ENCODE results near the gene NFYC.

Gene NFYC

DNA sequence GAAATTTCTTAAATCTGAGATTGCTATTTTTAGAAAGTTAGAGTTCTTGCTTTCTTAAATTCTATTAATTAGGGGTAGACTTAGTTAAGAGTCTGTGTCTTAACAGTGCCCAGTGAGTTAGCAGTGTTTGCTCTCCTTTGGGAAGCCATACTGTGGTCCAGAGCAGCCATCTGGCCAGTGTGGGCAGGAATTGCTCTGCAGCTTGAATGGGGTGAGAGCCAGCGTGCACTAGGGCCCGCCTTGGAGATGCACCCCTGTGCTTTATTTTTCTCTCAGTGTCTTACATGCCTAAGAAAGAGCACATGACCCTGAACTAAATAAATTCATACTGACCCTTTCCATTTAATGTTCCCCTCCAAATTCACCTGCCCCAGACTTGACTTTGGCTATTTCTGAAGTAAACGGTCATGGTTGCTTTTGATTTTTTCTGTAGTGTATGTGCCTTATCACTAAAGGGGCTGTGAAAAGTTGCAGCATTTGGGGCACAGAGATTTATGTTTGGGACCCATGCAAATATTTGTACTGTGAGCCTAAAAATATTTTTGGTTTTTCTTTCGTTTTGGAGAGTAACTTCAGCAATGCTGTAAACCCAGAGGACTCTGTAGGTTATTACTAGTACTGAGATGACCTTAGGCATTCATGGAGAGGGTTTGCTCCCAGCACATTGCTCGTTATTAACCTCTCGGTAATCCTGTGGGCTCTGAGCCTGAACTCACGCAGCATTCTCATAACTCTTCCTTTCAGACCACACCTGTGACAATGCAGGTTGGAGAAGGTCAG is 70.8 kb downstream of the NFYC start:
- peaks cover 18% of the 10 kb centered on the region for H3K36me3 ChIP-seq (ENCODE audit: insufficient read depth, low read length)
- H3K9ac ChIP-seq (ENCODE audit: low read depth, low read length) = no peak overlapping the region
- H3K9me3 ChIP-seq (ENCODE audit: control insufficient read depth, insufficient read depth, low read length) = no peaks in the 10 kb centered on the region
- no peaks in the 10 kb centered on the region for H3K4me1 ChIP-seq (ENCODE audit: insufficient read depth, low read length)

DNA sequence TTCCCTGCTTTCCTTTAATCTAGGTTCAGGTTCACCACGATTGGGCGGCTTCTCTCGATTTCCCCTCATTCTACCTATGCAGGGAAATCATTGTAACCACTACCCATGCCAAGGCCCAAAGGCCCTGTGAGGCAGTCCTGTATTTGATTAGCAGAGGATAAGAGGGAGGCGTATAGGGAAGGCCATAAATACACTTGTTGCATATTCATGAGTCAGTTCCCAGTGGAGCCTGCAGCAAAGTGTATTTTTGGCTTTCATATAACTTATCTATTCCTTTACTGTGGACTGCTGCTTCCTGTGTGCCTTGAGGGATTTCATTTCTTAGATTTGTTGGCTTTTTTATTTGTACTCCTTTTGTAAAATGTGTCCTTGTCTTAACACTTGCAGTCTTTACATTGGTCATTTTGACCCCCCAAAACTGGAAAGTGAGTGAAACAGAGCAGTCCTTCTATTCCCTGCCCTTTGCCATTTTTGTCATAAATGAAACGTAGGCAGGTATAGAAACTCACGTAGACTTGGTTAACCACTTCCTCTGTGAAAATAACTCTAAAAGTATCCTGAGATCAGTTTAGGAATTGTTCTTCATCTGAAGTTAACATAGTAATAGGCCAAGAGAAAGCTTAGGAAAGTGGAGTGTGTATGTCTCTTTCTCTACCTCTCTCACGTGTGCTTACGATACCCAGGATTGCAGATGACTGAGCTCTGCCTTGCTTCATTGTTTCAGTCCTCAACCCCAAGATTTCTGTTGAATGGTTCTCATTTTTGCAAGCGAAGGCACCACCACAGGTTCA is 72.4 kb downstream of the NFYC start:
- Histone ChIP-seq H3K4me1 (ENCODE audit: insufficient read depth, low read length) (no peaks in the 10 kb centered on the region), H3K9me3 (ENCODE audit: control insufficient read depth, insufficient read depth, low read length) (no peaks in the 10 kb centered on the region), H3K36me3 (ENCODE audit: insufficient read depth, low read length) (peaks cover 10% of the 10 kb centered on the region), H3K9ac (ENCODE audit: low read depth, low read length) (no peak overlapping the region)

GRCh38 chr1:40764981-40765380 is 73.5 kb downstream of the NFYC start:
- no peak overlapping the region for H3K9ac ChIP-seq (ENCODE audit: low read depth, low read length)
- no peaks in the 10 kb centered on the region for H3K9me3 ChIP-seq (ENCODE audit: control insufficient read depth, insufficient read depth, low read length)
- 0 out of 2 replicates have a peak, but pooled peaks cover 3% of the 10 kb centered on the region for H3K4me1 ChIP-seq (ENCODE audit: insufficient read depth, low read length)
- peaks cover 14% of the 10 kb centered on the region for H3K36me3 ChIP-seq (ENCODE audit: insufficient read depth, low read length)

GRCh38 chr1:40766017-40766416 is 74.5 kb downstream of the NFYC start:
- Histone ChIP-seq H3K4me1 (ENCODE audit: insufficient read depth, low read length) (0 out of 2 replicates have a peak, but pooled peaks cover 3% of the 10 kb centered on the region), H3K36me3 (ENCODE audit: insufficient read depth, low read length) (peaks cover 16% of the 10 kb centered on the region), H3K9me3 (ENCODE audit: control insufficient read depth, insufficient read depth, low read length) (no peaks in the 10 kb centered on the region), H3K9ac (ENCODE audit: low read depth, low read length) (no peak overlapping the region)

GRCh38 chr1:40766560-40766959 is 75.1 kb downstream of the NFYC start:
- Histone ChIP-seq H3K4me1 (ENCODE audit: insufficient read depth, low read length) (0 out of 2 replicates have a peak, but pooled peaks cover 3% of the 10 kb centered on the region), H3K36me3 (ENCODE audit: insufficient read depth, low read length) (peaks cover 16% of the 10 kb centered on the region), H3K9me3 (ENCODE audit: control insufficient read depth, insufficient read depth, low read length) (no peaks in the 10 kb centered on the region), H3K9ac (ENCODE audit: low read depth, low read length) (no peak overlapping the region)

GRCh38 chr1:40768146-40768990 is 76.9 kb downstream of the NFYC start:
- H3K4me1 ChIP-seq (ENCODE audit: insufficient read depth, low read length) = 0 out of 2 replicates have a peak, but pooled peaks cover 3% of the 10 kb centered on the region
- no peak overlapping the region for H3K9ac ChIP-seq (ENCODE audit: low read depth, low read length)
- no peaks in the 10 kb centered on the region for H3K9me3 ChIP-seq (ENCODE audit: control insufficient read depth, insufficient read depth, low read length)
- peaks cover 14% of the 10 kb centered on the region for H3K36me3 ChIP-seq (ENCODE audit: insufficient read depth, low read length)

GRCh38 chr1:40769815-40770214 is 78.3 kb downstream of the NFYC start:
- Histone ChIP-seq H3K4me1 (ENCODE audit: insufficient read depth, low read length) (0 out of 2 replicates have a peak, but pooled peaks cover 3% of the 10 kb centered on the region), H3K9ac (ENCODE audit: low read depth, low read length) (no peak overlapping the region), H3K36me3 (ENCODE audit: insufficient read depth, low read length) (peaks cover 9% of the 10 kb centered on the region), H3K9me3 (ENCODE audit: control insufficient read depth, insufficient read depth, low read length) (no peaks in the 10 kb centered on the region)

DNA sequence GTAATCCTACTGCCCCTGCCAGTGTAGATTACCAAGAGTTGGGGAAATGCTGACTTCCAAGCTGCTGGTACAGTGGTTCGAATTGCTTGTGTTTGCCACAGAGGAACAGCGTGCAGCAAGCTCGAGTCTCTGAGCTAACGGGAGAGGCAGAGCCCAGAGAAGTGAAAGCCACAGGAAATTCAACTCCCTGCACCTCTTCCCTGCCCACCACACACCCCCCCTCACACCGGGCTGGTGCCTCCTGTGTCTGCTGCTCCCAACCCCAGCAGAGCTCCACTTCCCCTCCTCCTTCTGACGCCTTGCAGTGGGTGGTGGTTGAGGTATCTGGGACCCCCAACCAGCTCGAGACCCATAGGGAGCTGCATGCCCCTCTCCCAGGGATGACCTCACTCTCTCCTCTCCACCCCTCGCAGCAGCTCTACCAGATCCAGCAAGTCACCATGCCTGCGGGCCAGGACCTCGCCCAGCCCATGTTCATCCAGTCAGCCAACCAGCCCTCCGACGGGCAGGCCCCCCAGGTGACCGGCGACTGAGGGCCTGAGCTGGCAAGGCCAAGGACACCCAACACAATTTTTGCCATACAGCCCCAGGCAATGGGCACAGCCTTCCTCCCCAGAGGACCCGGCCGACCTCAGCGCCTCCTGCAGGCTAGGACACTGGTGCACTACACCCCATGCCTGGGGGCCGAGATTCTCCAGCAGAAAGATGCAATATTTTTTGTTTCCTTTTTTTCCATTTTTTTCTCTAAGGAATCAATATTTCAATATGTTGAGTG is 79.0 kb downstream of the NFYC start:
- peaks cover 9% of the 10 kb centered on the region for H3K36me3 ChIP-seq (ENCODE audit: insufficient read depth, low read length)
- 0 out of 2 replicates have a peak, but pooled peaks cover 3% of the 10 kb centered on the region for H3K4me1 ChIP-seq (ENCODE audit: insufficient read depth, low read length)
- no peaks in the 10 kb centered on the region for H3K9me3 ChIP-seq (ENCODE audit: control insufficient read depth, insufficient read depth, low read length)
- no peak overlapping the region for H3K9ac ChIP-seq (ENCODE audit: low read depth, low read length)

- Histone ChIP-seq H3K9ac (ENCODE audit: low read depth, low read length) (no peak overlapping the region), H3K36me3 (ENCODE audit: insufficient read depth, low read length) (peaks cover 9% of the 10 kb centered on the region), H3K4me1 (ENCODE audit: insufficient read depth, low read length) (0 out of 2 replicates have a peak, but pooled peaks cover 3% of the 10 kb centered on the region), H3K9me3 (ENCODE audit: control insufficient read depth, insufficient read depth, low read length) (peaks cover 7% of the 10 kb centered on the region)
Measured at GRCh38 chr1:40772146-40772955, 80.8 kb downstream of the NFYC start.

DNA sequence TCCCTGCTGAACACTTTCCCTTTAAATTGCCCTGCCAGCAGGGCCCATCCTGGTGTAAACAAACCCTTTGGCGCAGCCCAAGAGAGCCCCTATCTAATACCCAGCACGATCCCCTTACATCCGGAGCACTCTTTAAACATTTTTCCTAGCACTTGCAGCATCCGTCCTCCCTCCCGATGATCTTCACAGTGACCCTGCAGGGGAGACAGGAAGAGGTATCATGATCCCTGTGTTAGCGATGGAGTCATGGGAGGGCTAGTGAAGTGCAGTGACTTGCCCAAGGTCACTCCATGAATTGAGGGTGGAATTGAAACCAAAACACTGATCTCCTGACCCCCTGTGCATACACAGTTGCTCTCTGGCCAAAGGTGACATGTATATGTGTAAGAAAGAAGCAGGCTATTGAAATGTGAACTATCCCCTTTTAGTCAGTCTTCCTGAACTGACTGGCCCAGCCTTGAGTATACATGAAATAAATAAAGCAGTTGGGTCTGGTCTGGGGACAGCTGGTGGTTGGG is 82.3 kb downstream of the NFYC start:
- H3K9me3 ChIP-seq (ENCODE audit: control insufficient read depth, insufficient read depth, low read length) = peaks cover 9% of the 10 kb centered on the region

GRCh38 chr1:40774266-40774998 is 82.9 kb downstream of the NFYC start:
- peaks cover 2% of the 10 kb centered on the region for H3K36me3 ChIP-seq (ENCODE audit: insufficient read depth, low read length)
- H3K9ac ChIP-seq (ENCODE audit: low read depth, low read length) = no peak overlapping the region
- H3K4me1 ChIP-seq (ENCODE audit: insufficient read depth, low read length) = 0 out of 2 replicates have a peak, but pooled peaks cover 2% of the 10 kb centered on the region
- peaks cover 9% of the 10 kb centered on the region for H3K9me3 ChIP-seq (ENCODE audit: control insufficient read depth, insufficient read depth, low read length)

More for the DNA sequence above, 82.3 kb downstream of the NFYC start:
- Histone ChIP-seq H3K36me3 (ENCODE audit: insufficient read depth, low read length) (peaks cover 7% of the 10 kb centered on the region), H3K4me1 (ENCODE audit: insufficient read depth, low read length) (0 out of 2 replicates have a peak, but pooled peaks cover 3% of the 10 kb centered on the region), H3K9ac (ENCODE audit: low read depth, low read length) (no peak overlapping the region)
